GM18951 (cell line): ENCODE measurements around the gene SHC3.

Experiments
- POLR2A ChIP-seq: IDR thresholded peaks from 4 replicates; pipeline ENCODE4 v1.6.1; 2011; ENCODE audit warnings: mild to moderate bottlenecking; ENCODE audit not compliant: insufficient read length, insufficient read depth; ENCODE audit errors: extremely low read depth
- in situ Hi-C: fragments of 300-500 bp; cut with MboI; formaldehyde crosslinking; loops from one replicate; pipeline ENCODE4 v1.12.0; 2022; ENCODE audit warnings: low sequenced_read_pairs, mixed read lengths, inconsistent platforms; ENCODE audit not compliant: unreplicated experiment

SHC3 gene

DNA sequence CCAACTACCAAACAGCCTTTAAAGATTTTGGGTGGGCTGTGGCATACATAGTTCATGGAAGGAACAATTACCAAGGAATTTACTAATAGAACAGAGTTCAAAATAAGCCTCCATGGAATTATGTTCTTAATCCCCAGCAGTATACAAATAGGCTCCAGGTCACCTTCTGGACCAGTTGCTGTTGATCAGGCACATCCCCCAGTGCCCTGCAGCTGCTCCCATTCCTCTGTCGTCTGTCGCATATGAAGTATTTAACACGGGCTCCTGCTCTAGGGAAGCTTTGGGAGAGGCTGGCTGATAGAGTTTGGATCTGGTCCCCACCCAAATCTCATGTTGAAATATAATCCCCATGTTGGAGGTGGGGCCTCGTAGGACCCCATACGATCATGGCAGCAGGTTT lies 17.8 kb downstream of the SHC3 start:
- TF ChIP-seq POLR2A, result no peak
- in situ Hi-C loops, result no loop called here

DNA sequence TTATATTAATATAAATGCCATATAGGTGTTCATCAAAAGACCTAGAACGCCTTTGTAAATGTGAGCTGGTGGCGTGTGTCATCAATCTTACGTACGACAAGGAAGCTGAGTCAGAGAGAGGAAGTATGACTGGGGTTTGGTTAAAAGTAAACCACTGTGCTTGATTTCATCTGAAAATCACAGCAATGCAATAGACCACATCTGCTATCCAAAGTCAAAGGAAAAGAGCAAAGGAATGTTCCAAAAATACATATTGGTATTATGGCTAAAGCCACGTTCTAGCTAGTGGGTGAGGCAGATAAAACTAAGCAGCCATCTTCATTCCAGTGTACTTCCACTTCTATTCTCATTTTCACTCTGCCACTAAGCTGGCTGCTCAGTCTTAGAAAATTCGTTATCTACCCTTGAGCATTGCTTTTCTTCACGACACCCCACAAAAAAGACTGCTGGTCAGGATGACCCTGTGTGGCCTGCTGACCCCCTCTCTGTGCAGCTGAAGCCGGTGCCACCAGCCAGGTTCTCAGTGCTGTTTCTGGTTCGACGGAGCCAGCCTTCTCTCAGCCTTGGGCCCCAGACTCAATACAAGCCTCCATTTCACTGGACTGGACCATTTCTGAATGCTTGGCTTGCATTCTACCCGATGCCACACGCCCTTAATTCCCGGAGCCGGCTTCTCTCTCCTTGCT lies 23.8 kb downstream of the SHC3 start:
- no peak for TF ChIP-seq POLR2A
- in situ Hi-C loops, result no loop called here

GRCh38 chr9:89154218-89154617 lies 24.4 kb downstream of the SHC3 start:
- in situ Hi-C loops, result no loop called here
- TF ChIP-seq POLR2A, result no peak

GRCh38 chr9:89153232-89154017 lies 25.2 kb downstream of the SHC3 start:
- no peak for TF ChIP-seq POLR2A
- in situ Hi-C loops, result no loop called here

GRCh38 chr9:89149726-89150125 lies 28.9 kb downstream of the SHC3 start:
- no peak for TF ChIP-seq POLR2A
- in situ Hi-C loops, result no loop called here

DNA sequence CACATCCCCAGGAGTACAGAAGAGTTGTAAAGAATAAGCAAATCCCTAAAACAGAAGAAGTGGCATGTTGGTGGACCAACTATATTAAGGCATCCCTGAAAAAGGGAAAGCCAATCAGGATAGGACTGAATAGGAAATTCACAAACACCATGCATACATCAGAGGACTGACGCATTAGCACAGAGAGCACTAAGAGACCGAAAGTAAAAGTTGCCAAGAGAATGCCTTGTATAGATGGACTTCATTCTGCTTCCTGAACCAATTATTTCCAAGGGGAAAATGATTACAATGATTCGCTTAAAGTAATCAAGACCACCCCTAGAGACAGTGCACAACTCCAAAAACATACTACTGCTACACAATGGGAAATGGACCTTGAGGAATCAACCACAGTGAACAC lies 33.5 kb downstream of the SHC3 start:
- in situ Hi-C loops, result no loop called here

GRCh38 chr9:89144238-89144637 lies 34.4 kb downstream of the SHC3 start:
- in situ Hi-C loops, result no loop called here
- no peak for TF ChIP-seq POLR2A

More for the DNA sequence above, 33.5 kb downstream of the SHC3 start:
- TF ChIP-seq POLR2A, result no peak

DNA sequence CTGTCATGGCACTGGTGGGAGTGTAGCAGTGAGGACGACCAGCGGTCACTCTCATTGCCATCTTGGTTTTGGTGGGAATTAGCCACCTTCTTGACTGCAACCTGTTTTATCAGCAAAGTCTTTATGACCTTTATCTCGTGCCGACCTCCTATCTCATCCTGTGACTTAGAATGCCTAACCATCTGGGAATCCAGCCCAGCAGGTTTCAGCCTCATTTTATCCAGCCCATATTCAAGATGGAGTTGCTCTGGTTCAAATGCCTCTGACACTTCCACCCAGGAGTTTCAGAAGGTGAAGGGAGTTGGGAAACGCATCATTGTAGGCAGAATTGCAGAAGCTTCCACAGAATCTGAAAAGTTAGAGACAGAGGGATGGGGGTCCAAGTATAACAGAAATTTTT lies 35.4 kb downstream of the SHC3 start:
- TF ChIP-seq POLR2A, result no peak
- in situ Hi-C loops, result no loop called here

DNA sequence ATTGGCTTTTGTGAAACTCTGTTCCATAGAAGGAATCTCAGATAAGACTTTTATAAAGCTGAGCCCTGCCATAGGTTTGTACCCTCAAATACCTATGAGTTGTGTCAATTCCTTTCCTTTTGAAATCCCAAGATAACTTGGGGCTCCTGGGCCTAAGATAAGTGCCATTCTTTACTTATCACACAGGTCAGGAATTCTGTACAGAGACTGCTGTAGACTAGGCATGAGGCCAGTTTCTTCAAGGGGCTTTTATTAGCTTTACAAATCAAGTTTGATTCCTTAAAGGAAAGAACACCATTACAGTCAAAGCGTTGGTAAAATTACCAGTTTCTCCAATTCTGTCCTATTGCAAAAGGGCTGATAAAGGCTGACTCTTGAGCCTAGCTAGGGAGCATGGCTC lies 39.2 kb downstream of the SHC3 start:
- TF ChIP-seq POLR2A, result no peak
- in situ Hi-C loops, result no loop called here

DNA sequence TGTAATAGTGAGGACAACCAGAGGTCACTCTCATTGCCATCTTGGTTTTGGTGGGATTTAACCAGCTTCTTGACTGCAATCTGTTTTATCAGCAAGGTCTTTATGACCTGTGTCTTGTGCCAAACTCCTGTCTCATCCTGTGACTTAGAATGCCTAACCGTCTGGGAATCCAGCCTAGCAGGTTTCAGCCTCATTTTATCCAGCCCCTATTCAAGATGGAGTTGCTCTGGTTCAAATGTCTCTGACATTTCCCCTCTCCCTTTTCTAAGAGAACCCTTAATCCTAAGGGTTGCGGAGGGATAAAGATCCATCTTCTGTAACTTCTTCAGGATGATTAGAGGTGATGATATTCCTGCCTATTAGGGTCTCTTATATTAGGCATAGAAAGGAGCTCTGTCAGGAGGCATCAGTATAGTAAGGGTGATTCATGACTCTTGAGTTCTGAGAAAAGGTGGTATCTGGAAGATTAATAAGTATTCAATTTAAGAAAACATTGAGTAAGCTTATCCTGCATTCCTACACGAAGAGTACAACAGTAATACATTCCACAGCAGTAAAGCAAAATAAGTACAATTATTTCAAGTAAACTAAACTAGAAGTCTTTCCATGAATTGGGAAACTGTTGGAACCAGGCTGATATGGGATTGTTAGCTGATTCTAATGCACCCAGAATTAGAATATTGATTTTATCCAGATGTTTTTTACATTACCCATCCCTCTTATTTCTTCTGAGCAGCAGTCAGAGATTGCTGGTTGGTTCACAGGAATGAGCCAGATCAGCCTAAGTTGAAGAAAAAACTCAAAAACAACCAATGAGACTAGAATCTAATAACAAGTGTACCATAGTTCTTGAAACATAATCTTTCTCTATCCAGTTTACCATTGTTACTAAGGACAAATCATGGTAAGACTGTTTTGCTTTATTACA lies 39.9 kb downstream of the SHC3 start:
- no peak for TF ChIP-seq POLR2A
- in situ Hi-C loops, result no loop called here

DNA sequence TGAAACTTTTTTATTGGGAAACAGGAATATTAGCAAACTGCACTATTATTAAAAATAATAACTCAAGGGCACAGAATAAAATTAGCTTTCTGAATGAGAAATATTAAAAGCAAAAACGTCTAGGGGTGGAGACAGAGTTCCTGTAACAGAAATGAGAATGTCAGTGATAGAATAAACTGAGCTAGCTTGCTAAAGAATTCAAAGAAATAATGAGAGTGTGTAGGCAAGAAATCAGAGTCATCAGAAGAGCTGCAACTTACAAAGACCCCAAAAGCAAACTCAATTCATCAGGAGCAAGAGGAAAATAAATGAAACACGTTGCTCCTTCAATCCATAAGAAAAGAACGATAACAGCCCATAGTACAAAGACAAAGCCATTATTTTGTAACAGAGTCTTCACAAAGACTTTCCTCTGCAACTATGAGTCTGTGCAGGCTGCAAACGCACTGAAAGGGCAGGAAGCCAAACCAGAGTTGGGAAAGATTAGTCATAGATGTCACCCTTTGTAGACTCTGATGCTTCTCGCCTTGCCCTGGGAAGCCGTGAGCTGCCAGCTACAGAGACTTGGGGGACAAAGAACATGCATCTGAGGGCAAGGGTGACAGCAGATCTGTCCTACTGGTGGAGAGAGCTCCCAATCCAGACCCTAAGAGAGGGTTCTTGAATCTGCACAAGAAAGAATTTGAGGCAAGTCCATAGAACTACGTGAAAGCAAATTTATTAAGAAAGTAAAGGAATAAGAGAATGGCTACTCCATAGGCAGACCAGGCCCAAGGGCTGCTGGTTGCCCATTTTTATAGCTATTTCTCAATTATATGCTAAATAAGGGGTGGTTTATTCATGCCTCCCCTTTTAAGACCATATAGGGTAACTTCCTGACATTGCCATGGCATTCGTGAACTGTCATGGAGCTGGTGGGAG lies 40.8 kb downstream of the SHC3 start:
- in situ Hi-C loops, result no loop called here
- no peak for TF ChIP-seq POLR2A

DNA sequence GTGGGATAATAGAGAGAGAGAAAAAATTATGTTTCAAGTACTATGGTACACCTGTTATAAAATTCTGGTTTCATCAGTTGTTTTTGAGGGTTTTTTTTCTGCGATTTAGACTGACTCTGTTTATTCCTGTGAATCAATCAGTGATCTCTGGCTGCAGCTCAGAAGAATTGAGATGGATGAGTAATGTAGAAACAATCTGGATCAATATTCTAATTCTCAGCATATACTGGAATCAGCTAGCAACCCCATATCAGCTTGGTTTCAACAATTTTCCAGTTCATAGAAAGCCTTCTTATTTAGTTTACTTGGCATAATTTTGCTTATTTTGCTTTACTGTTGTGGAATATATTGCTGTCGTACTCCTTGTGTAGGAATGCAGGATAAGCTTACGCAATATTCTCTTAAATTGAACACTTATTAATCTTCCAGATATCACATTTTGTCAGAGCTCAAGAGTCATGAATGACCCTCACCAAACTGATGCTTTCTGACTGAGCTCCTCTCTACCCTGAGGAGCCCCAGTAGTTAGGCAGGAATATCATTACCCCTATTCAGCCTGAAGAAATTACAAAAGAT lies 42.9 kb downstream of the SHC3 start:
- in situ Hi-C loops, result no loop called here
- TF ChIP-seq POLR2A, result no peak
